GM12865 (cell line): ENCODE results near the gene ZNF81.
"Not testable (repeated sequence)": the region's sequence is repeated elsewhere in the genome, so short reads cannot be mapped to it uniquely, and the experiment has no call there.

Experiments
- DNase-seq: peaks from one replicate; pipeline ENCODE4 v3.0.0; 2010; ENCODE audit warnings: low read depth
- H3K4me3 ChIP-seq: 2 replicates; pipeline ENCODE4 v1.5.1; 2011; ENCODE audit warnings: mild to moderate bottlenecking, low read depth, low read length, control low read depth
- CTCF ChIP-seq: IDR thresholded peaks from 2 replicates; pipeline ENCODE4 v1.5.1; 2011; ENCODE audit warnings: low read length, control low read depth, low read depth, inconsistent platforms; ENCODE audit not compliant: insufficient read depth; ENCODE audit errors: missing control alignments

The ZNF81 gene

DNA sequence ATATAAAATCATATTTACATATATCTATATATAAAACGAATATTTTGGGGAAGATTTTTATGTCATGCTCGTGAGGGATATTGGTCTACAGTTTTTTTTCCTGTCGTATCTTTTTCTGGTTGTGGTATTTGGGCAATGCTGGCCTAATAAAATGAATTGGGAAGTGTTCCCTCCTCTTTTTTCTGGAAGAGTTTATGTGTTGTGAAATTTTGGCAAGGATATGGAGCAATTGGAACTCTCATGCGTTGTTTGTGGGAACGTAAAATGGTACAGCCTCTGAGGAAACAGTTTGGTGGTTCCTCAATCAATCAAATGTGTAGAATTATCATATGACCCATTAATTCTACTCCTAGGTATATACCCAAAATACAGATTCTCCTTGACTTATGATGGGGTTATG is 97.2 kb downstream of the ZNF81 start:
- no peak overlapping the region for H3K4me3 ChIP-seq
- TF ChIP-seq CTCF, result no peak
- DNase-seq, result no peak

- no peak for DNase-seq
- H3K4me3 ChIP-seq, result no peak overlapping the region
- TF ChIP-seq CTCF, result no peak
Measured at GRCh38 chrX:47936224-47936939, 99.7 kb downstream of the ZNF81 start.

DNA sequence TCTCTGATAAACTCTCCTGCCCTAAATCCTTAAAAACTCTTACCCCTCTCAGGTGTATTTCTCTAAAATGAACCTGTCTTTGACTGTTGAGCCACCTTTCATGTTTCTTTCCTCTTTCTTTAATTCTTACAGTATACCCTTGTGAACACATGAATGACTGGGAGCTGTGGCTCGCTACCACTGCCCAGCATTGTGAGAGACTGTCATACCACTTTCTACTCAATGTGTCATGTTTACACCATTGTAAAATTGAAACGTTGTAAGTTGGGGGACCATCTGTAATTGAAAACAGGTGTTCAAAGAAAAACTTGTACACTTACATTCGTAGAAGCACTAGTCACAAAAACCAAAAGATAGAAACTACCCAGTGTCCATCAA is 100.2 kb downstream of the ZNF81 start:
- no peak overlapping the region for H3K4me3 ChIP-seq
- no peak for DNase-seq
- no peak for TF ChIP-seq CTCF

DNA sequence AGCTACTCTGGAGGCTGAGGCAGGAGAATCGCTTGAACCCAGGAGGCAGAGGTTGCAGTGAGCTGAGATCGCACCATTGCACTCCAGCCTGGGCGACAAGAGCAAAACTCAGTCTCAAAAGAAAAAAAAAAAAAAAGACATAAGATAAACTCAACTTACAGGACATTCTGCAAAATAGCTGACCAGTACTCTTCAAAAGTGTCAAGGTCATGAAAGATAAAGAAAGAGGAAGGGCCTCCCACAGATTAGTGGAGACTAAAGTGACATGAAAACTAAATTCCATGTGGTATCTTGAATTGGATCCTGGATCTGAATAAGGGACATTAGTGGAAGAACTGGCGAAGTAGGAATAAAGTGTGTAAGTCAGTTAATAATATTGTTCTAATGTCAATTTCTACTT is 103.7 kb downstream of the ZNF81 start:
- DNase-seq, result no peak
- H3K4me3 ChIP-seq, result no peak overlapping the region
- no peak for TF ChIP-seq CTCF

GRCh38 chrX:47941423-47941822 is 104.7 kb downstream of the ZNF81 start:
- no peak overlapping the region for H3K4me3 ChIP-seq
- no peak for DNase-seq
- no peak for TF ChIP-seq CTCF

DNA sequence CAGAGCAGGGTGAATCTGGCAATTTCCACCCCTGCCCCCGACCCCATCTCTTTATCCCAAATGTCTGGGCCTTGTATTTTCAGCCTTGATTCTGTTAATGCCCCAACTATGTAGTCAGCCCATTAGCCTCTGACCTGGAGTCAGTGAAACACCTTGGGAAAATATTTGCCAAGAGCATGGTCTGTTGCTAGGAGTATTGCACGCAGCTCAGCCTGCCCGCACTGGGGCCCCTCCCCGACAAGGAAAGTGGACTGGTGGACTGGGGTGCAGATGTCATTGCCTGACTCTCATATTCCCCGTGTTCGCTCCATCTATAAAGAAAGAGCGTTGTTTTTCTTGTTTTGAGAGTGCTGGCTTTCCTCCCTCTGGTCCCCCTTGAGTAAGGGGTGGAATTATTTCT is 118.6 kb downstream of the ZNF81 start:
- not testable (repeated sequence) for DNase-seq, H3K4me3 ChIP-seq

GRCh38 chrX:47956016-47956415 is 119.3 kb downstream of the ZNF81 start:
- H3K4me3 ChIP-seq, result no peak overlapping the region
- TF ChIP-seq CTCF, result no peak
- no peak for DNase-seq

DNA sequence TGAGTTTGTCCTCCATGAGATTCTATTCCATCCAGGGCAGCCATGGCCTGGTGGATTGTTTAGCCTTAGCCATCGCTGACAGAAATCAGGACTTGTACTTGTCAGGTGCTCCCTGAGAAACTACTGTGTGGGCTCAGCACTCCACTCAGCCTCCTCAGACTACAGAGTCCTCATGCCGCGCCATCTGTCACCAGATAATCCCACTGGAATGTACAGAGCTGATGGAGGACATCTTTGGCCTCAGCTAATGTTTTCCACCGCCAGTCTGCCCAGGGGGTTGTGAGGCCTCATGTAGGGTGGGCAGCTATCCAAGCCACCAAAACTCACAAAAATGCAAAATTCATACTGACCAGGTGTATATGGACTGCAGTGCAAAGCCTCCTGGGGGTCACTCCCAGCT is 121.5 kb downstream of the ZNF81 start:
- DNase-seq, H3K4me3 ChIP-seq: not testable (repeated sequence)
